H1 (cell line): ENCODE data around the gene FSTL4. TPM values are rescaled to one million over a fixed set of nuclear protein-coding genes. Genes with fewer than 3 reads are reported as not detected.

ENCODE experiments used
- CTCF ChIA-PET: fragments of 300-600 bp; sonication (Branson Sonifier 250); formaldehyde crosslinking; loops from one replicate; lab custom pipeline; 2021; ENCODE audit not compliant: partially characterized antibody; lab: Charles Lee
- POLR2A ChIA-PET: fragments of 300-600 bp; sonication (Branson Sonifier 250); formaldehyde crosslinking; loops from one replicate; lab custom pipeline; 2021; ENCODE audit warnings: inconsistent platforms; ENCODE audit not compliant: partially characterized antibody; lab: Charles Lee
- DNase-seq, 2 experiments: peaks; one replicate each; pipeline versions ENCODE4 v3.0.0 to v3.0.0-alpha.2; 2010 to 2022; ENCODE audit warnings: low spot score in 2 of 2, low read depth in 1 of 2, mixed read lengths in 1 of 2
- FAIRE-seq: peaks from 2 replicates; lab custom pipeline; 2011; peaks lifted over from hg19 to GRCh38; lab: Jason Lieb, UNC
- H2AFZ ChIP-seq: 2 replicates; pipeline ENCODE4 v1.8.1; 2012; ENCODE audit warnings: low read length, inconsistent platforms
- H2AK5ac ChIP-seq: 2 replicates; pipeline ENCODE4 v1.6.1; 2013; ENCODE audit warnings: low read depth, low read length
- H2BK120ac ChIP-seq: replicated peaks from 2 replicates; pipeline ENCODE3; 2013; ENCODE audit warnings: low read depth, low read length, inconsistent platforms
- H2BK12ac ChIP-seq: 2 replicates; pipeline ENCODE4 v1.6.1; 2013; ENCODE audit warnings: low read depth, low read length
- H2BK15ac ChIP-seq: 2 replicates; pipeline ENCODE4 v1.6.1; 2013; ENCODE audit warnings: low read length
- H2BK20ac ChIP-seq: 2 replicates; pipeline ENCODE4 v1.6.1; 2013; ENCODE audit warnings: low read length
- H2BK5ac ChIP-seq: 2 replicates; pipeline ENCODE4 v1.6.1; 2013; ENCODE audit warnings: low read depth, low read length
- H3K14ac ChIP-seq: 2 replicates; pipeline ENCODE4 v1.6.1; 2013; ENCODE audit warnings: inconsistent platforms; ENCODE audit not compliant: insufficient read length
- H3K18ac ChIP-seq: 2 replicates; pipeline ENCODE4 v1.6.1; 2013; ENCODE audit warnings: low read length; ENCODE audit errors: extremely low read depth
- H3K23ac ChIP-seq: 2 replicates; pipeline ENCODE4 v1.6.1; 2013; ENCODE audit warnings: inconsistent platforms; ENCODE audit not compliant: insufficient read length
- H3K23me2 ChIP-seq: 2 replicates; pipeline ENCODE4 v1.6.1; 2013; ENCODE audit warnings: low read depth, low read length
- H3K27ac ChIP-seq: 2 replicates; pipeline ENCODE4 v1.6.1; 2011; ENCODE audit warnings: low read depth, low read length, inconsistent platforms
- H3K27me3 ChIP-seq, 4 experiments: replicated peaks in 1 of 4; 1 replicate in 1 of 4; 2 replicates in 3 of 4; pipeline versions ENCODE4 v1.6.1 to v1.8.1; 2011 to 2013; ENCODE audit warnings: low read length in 3 of 4, mild to moderate bottlenecking in 3 of 4, inconsistent platforms in 2 of 4, mixed read lengths in 2 of 4, moderate library complexity in 1 of 4; ENCODE audit not compliant: control insufficient read depth in 3 of 4, insufficient read depth in 3 of 4; ENCODE audit errors: extremely low read depth in 1 of 4
- H3K36me3 ChIP-seq, 4 experiments: 2 replicates each; pipeline versions ENCODE4 v1.6.1 to v1.8.1; 2011 to 2013; ENCODE audit warnings: mild to moderate bottlenecking in 4 of 4, low read length in 3 of 4, moderate library complexity in 2 of 4, control low read depth in 1 of 4, inconsistent platforms in 1 of 4; ENCODE audit not compliant: insufficient read depth in 4 of 4, control insufficient read depth in 2 of 4
- H3K4ac ChIP-seq: replicated peaks from 2 replicates; pipeline ENCODE3; 2013; ENCODE audit warnings: low read length, low read depth, mixed read lengths, inconsistent platforms; ENCODE audit not compliant: insufficient read length
- H3K4me1 ChIP-seq, 4 experiments: replicated peaks in 1 of 4; 1 replicate in 1 of 4; 2 replicates in 3 of 4; pipeline versions ENCODE4 v1.6.1 to v1.8.1; 2011 to 2013; ENCODE audit warnings: low read length in 3 of 4, inconsistent platforms in 2 of 4, mixed read lengths in 1 of 4; ENCODE audit not compliant: insufficient read depth in 4 of 4, control insufficient read depth in 3 of 4
- H3K4me2 ChIP-seq, 2 experiments: 2 replicates each; pipeline versions ENCODE4 v1.6.1 to v1.8.1; 2011 to 2013; ENCODE audit warnings: low read depth in 2 of 2, low read length in 2 of 2, control low read depth in 1 of 2, inconsistent platforms in 1 of 2, mild to moderate bottlenecking in 1 of 2; ENCODE audit not compliant: insufficient read depth in 1 of 2
- H3K4me3 ChIP-seq, 4 experiments: fragments of 200-600, 300-600 bp in 1 of 4; sonication (generic), shearing (Covaris generic), sonication (Bioruptor Twin) in 1 of 4; 2 replicates each; pipeline versions ENCODE4 v1.5.1 to v1.8.1; 2011 to 2016; ENCODE audit warnings: low read length in 4 of 4, low read depth in 3 of 4, control low read depth in 2 of 4, inconsistent platforms in 2 of 4, mild to moderate bottlenecking in 2 of 4, mixed read lengths in 1 of 4, moderate library complexity in 1 of 4; ENCODE audit not compliant: insufficient read depth in 2 of 4; ENCODE audit errors: extremely low read depth in 1 of 4
- H3K56ac ChIP-seq: replicated peaks from 2 replicates; pipeline ENCODE3; 2013; ENCODE audit warnings: low read depth, mild to moderate bottlenecking, mixed read lengths, low read length, inconsistent platforms; ENCODE audit not compliant: insufficient read length
- H3K79me1 ChIP-seq: 2 replicates; pipeline ENCODE4 v1.6.1; 2013; ENCODE audit warnings: low read depth, low read length, control low read depth
- H3K79me2 ChIP-seq, 2 experiments: 2 replicates each; pipeline versions ENCODE4 v1.6.1 to v1.8.1; 2012 to 2013; ENCODE audit warnings: low read length in 2 of 2, mild to moderate bottlenecking in 2 of 2, inconsistent platforms in 1 of 2; ENCODE audit not compliant: insufficient read depth in 2 of 2, control insufficient read depth in 1 of 2
- H3K9ac ChIP-seq, 4 experiments: replicated peaks in 1 of 4; 1 replicate in 1 of 4; 2 replicates in 3 of 4; pipeline versions ENCODE4 v1.6.1 to v1.8.1; 2011 to 2013; ENCODE audit warnings: low read depth in 3 of 4, low read length in 3 of 4, control low read depth in 2 of 4, mild to moderate bottlenecking in 2 of 4, moderate library complexity in 2 of 4, inconsistent platforms in 1 of 4; ENCODE audit errors: extremely low read depth in 1 of 4
- H3K9me3 ChIP-seq, 2 experiments: 2 replicates each; pipeline versions ENCODE4 v1.6.1 to v1.8.1; 2012 to 2013; ENCODE audit warnings: mild to moderate bottlenecking in 2 of 2, moderate library complexity in 2 of 2, control low read depth in 1 of 2, inconsistent platforms in 1 of 2, low read depth in 1 of 2, low read length in 1 of 2, mixed read lengths in 1 of 2; ENCODE audit not compliant: insufficient read depth in 2 of 2
- H4K20me1 ChIP-seq, 2 experiments: replicated peaks in 1 of 2; 2 replicates each; pipeline versions ENCODE3 to v1.8.1; 2011 to 2013; ENCODE audit warnings: inconsistent platforms in 2 of 2, low read length in 2 of 2, mild to moderate bottlenecking in 1 of 2; ENCODE audit not compliant: insufficient read depth in 2 of 2, control insufficient read depth in 1 of 2
- H4K5ac ChIP-seq: 2 replicates; pipeline ENCODE4 v1.6.1; 2013; ENCODE audit warnings: low read length, low read depth, mixed read lengths, inconsistent platforms; ENCODE audit not compliant: insufficient read length
- H4K8ac ChIP-seq: 2 replicates; pipeline ENCODE4 v1.8.0; 2013; ENCODE audit warnings: mild to moderate bottlenecking, moderate library complexity, low read length, inconsistent platforms; ENCODE audit not compliant: insufficient read depth; ENCODE audit errors: extremely low read depth
- H4K91ac ChIP-seq: replicated peaks from 2 replicates; pipeline ENCODE3; 2013; ENCODE audit warnings: low read length, mixed read lengths, inconsistent platforms; ENCODE audit not compliant: insufficient read length
- BACH1 ChIP-seq: IDR thresholded peaks from 2 replicates; pipeline ENCODE4 v1.6.1; 2012; ENCODE audit warnings: low read length, improper control_type of control experiment
- BCL11A ChIP-seq, 2 experiments: IDR thresholded peaks; one replicate each; pipeline ENCODE4 v1.6.1; 2011; ENCODE audit warnings: low read depth in 2 of 2, low read length in 2 of 2, mild to moderate bottlenecking in 2 of 2
- CTBP2 ChIP-seq: IDR thresholded peaks from 2 replicates; pipeline ENCODE4 v1.7.0; 2011; ENCODE audit warnings: borderline replicate concordance, mild to moderate bottlenecking, moderate library complexity, mixed read lengths, low read length; ENCODE audit not compliant: insufficient read depth, insufficient read length
- RAD21 ChIP-seq, 2 experiments: IDR thresholded peaks in 1 of 2; conservative IDR thresholded peaks in 1 of 2; 2 replicates each; pipeline ENCODE4 v1.6.1; 2011; ENCODE audit warnings: low read depth in 2 of 2, low read length in 2 of 2, improper control_type of control experiment in 1 of 2, inconsistent platforms in 1 of 2, mild to moderate bottlenecking in 1 of 2, moderate library complexity in 1 of 2
- TEAD4 ChIP-seq: IDR thresholded peaks from 2 replicates; pipeline ENCODE4 v1.6.1; 2012; ENCODE audit warnings: low read depth, low read length, inconsistent platforms, mixed read lengths
- YY1 ChIP-seq: IDR thresholded peaks from 2 replicates; pipeline ENCODE4 v1.6.1; 2011; ENCODE audit warnings: low read depth, mild to moderate bottlenecking, low read length
- WGBS, 2 experiments: shearing (Covaris generic) in 1 of 2; methylation state at CpG; one replicate each; pipeline versions ENCODE4 v1.1.6 to v1.1.7; 2013 to 2015; ENCODE audit warnings: low lambda C conversion rate in 2 of 2, mixed read lengths in 2 of 2, inconsistent platforms in 1 of 2, low coverage in 1 of 2, missing lambda C conversion rate in 1 of 2; ENCODE audit not compliant: insufficient replicate concordance in 2 of 2, insufficient coverage in 1 of 2, insufficient read length in 1 of 2; ENCODE audit errors: extremely low coverage in 1 of 2, missing lambda C conversion rate in 1 of 2; 5-methylcytosine and 5-hydroxymethylcytosine counted together
- polyA plus RNA-seq, 7 experiments: library from polyadenylated mRNA; depleted of rRNA in 3 of 7; stranded (reverse) in 5 of 7; unstranded in 2 of 7; fragments of >200 nt in 5 of 7; fragments of 200-250 nt in 2 of 7; gene quantifications; 1 replicate in 5 of 7; 2 replicates in 1 of 7; 4 replicates in 1 of 7; pipeline versions ENCODE4 v1.2.1 to v1.2.3, GENCODE V29; 2011 to 2013; ENCODE audit warnings: missing spikeins in 2 of 7, mixed read lengths in 2 of 7
- total RNA-seq: library from RNA; stranded (reverse); fragmentation: NEBNext Ultra II Directional; extraction: Animal tissue kit (Norgen Biotek cat#: 25700); gene quantifications from 2 replicates; pipeline ENCODE4 v1.2.1, GENCODE V29; 2021

The FSTL4 gene
- total and polyA plus RNA-seq, 2 of the 8 experiments (the other 6 are each of a cell fraction or from before 2014, with no cell fraction given): 3.1 to 4.1 TPM

DNA sequence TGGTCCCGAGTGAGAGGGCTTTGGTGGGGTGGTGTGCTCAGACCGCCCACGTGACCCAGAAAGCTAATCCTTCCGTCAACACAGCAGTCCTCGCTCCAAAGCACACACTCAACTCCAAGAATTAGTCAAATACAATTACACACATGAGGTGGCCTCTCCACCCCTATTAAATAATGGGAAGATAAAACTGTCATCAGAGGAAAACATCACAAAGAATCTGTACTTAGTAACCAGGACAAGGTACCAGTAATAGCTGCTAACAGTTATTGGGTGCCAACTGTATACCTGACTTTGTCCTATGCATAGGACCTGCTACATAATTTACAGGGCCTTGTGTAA is 337.8 kb downstream of the FSTL4 start:
- Histone ChIP-seq H4K8ac (no peak overlapping the region), H2AFZ (no peak overlapping the region), H3K18ac (no peak overlapping the region), H3K9ac (no peak overlapping the region), H3K23me2 (no peaks in the 10 kb centered on the region), H3K79me2 (no peaks in the 10 kb centered on the region), H3K9me3 (peaks cover 8 to 9% of the 10 kb centered on the region in 2 experiments; a peak in 2 of 4 replicates), H2AK5ac (no peak overlapping the region), H3K79me1 (no peaks in the 10 kb centered on the region), H2BK5ac (no peak overlapping the region), H3K27ac (no peak overlapping the region), H3K56ac (no peak overlapping the region), H3K4ac (no peak overlapping the region), H2BK15ac (no peak overlapping the region), H2BK12ac (no peak overlapping the region), H3K4me2 (no peak overlapping the region), H3K27me3 (no peaks in the 10 kb centered on the region), H2BK20ac (no peak overlapping the region), H3K23ac (no peak overlapping the region), H3K36me3 (no peaks in the 10 kb centered on the region), H4K20me1 (no peaks in the 10 kb centered on the region), H4K91ac (no peak overlapping the region), H2BK120ac (no peak overlapping the region), H3K14ac (no peak overlapping the region), H4K5ac (no peak overlapping the region), H3K4me3 (no peak overlapping the region), H3K4me1 (no peaks in the 10 kb centered on the region; a peak in 3 of 7 replicates)
- POLR2A ChIA-PET: no interaction called here
- 90% methylated on average over 5 of the region's 5 CpGs; no CpG with 5 or more reads in 1 of the 2 experiments for WGBS, 2 experiments
- TF ChIP-seq CTBP2 (no peak), BCL11A (IDR thresholded peaks at IDR 0.05; ENCODE audit: low read depth in 2 of 2, low read length in 2 of 2) (no peak), RAD21 (IDR thresholded peaks at IDR 0.05 in 1 of 2, conservative IDR thresholded peaks at IDR 0.05 in 1 of 2; ENCODE audit: low read depth in 2 of 2, low read length in 2 of 2) (no peak), TEAD4 (no peak), BACH1 (no peak), YY1 (no peak)
- CTCF ChIA-PET: interaction anchor here (2.0 to 5.8 kb wide), 3 partner anchors 25 to 185 kb away, joined by 4 to 37 read pairs (median 6); no protein-coding TSS in a partner anchor
- no peak for DNase-seq
- no peak for FAIRE-seq
